K562 (cell line): ENCODE measurements around the gene KCNK4.

Experiments used
- BRCA1 ChIP-seq, 2 experiments: fragments of 450-650 bp in 1 of 2; sonication (generic) in 1 of 2; formaldehyde crosslinking in 1 of 2; IDR thresholded peaks; 2 replicates each; pipeline versions ENCODE4 v1.5.0 to v1.6.1; 2017 to 2020; ENCODE audit warnings: mild to moderate bottlenecking in 1 of 2, missing genetic modification reagents in 1 of 2
- EZH2 ChIP-seq: IDR thresholded peaks from 2 replicates; pipeline ENCODE4 v1.6.1; 2012; ENCODE audit warnings: low read depth, mild to moderate bottlenecking, inconsistent platforms, low read length, borderline replicate concordance
- SIN3A ChIP-seq, 2 experiments: fragments of 150-350 bp in 1 of 2; IDR thresholded peaks; 2 replicates each; pipeline ENCODE4 v1.6.1; 2011 to 2016; ENCODE audit warnings: borderline replicate concordance in 2 of 2, low read depth in 2 of 2, low read length in 2 of 2, mild to moderate bottlenecking in 2 of 2, moderate library complexity in 2 of 2; ENCODE audit not compliant: control insufficient read depth in 1 of 2
- TF ChIP-seq, protein P1 (sequence below): sonication (generic); formaldehyde crosslinking; IDR thresholded peaks from 2 replicates; pipeline ENCODE4 v1.5.0; 2020; ENCODE audit warnings: missing genetic modification reagents

DNA sequence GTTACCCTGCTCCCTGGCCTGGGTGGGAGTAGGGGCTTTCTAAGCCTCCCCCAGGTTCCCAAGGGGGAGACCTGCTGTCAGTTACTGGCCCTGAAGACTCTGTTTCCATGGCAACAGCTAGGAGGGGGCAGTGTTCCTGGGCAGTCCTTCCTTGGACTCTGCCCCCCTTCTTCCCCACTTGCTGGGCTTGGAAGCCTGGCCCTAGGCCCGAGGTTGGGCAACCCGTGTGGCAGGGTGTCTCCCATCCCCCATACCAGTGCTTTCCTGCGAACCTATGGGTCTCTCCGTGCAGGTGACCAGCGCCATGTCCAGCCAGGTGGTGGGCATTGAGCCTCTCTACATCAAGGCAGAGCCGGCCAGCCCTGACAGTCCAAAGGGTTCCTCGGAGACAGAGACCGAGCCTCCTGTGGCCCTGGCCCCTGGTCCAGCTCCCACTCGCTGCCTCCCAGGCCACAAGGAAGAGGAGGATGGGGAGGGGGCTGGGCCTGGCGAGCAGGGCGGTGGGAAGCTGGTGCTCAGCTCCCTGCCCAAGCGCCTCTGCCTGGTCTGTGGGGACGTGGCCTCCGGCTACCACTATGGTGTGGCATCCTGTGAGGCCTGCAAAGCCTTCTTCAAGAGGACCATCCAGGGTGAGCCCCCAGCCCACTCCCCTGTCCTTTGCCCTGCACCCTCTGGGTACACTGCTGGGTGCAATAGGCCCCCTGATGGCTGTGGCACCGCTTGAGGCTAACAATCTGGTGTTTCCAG is 15.9 kb downstream of the KCNK4 start:
- TF ChIP-seq EZH2 (no peak), SIN3A (IDR thresholded peaks at IDR 0.05; ENCODE audit: borderline replicate concordance in 2 of 2, control insufficient read depth in 1 of 2, low read depth in 2 of 2, low read length in 2 of 2) (peak in 1 of 2 experiments; percentile 40; a peak in 1 of 4 replicates), BRCA1 (IDR thresholded peaks at IDR 0.05) (no peak), BRCA1 (CRISPR knock-in tag; IDR thresholded peaks at IDR 0.05) (no peak)
- TF ChIP-seq, protein P1, sequence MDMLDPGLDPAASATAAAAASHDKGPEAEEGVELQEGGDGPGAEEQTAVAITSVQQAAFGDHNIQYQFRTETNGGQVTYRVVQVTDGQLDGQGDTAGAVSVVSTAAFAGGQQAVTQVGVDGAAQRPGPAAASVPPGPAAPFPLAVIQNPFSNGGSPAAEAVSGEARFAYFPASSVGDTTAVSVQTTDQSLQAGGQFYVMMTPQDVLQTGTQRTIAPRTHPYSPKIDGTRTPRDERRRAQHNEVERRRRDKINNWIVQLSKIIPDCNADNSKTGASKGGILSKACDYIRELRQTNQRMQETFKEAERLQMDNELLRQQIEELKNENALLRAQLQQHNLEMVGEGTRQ = no peak
